ENCODE data around the gene MCU.
A peak's percentile ranks its signal among the peaks of the same experiment; 100 is the strongest.
"Not testable (repeated sequence)": the region's sequence is repeated elsewhere in the genome, so short reads cannot be mapped to it uniquely, and the experiment has no call there.

The MCU gene

GRCh38 chr10:72702465-72702864 is 10.5 kb downstream of the MCU start:
- not testable (repeated sequence) for H3K4me3 ChIP-seq (ENCODE audit: extremely low read depth, insufficient read depth, low read length, poor library complexity, severe bottlenecking); H3K9me3 ChIP-seq (ENCODE audit: control insufficient read depth, low read length); H3K36me3 ChIP-seq (ENCODE audit: control insufficient read depth, insufficient read depth, low read length); H3K27ac ChIP-seq (ENCODE audit: low read depth, low read length, severe bottlenecking); H3K4me1 ChIP-seq (ENCODE audit: control insufficient read depth, insufficient read depth, low read length, poor library complexity, severe bottlenecking)
- 94% methylated on average over 2 of the region's 5 CpGs for WGBS, 2 experiments (ENCODE audit: insufficient coverage in 2 of 2)

DNA sequence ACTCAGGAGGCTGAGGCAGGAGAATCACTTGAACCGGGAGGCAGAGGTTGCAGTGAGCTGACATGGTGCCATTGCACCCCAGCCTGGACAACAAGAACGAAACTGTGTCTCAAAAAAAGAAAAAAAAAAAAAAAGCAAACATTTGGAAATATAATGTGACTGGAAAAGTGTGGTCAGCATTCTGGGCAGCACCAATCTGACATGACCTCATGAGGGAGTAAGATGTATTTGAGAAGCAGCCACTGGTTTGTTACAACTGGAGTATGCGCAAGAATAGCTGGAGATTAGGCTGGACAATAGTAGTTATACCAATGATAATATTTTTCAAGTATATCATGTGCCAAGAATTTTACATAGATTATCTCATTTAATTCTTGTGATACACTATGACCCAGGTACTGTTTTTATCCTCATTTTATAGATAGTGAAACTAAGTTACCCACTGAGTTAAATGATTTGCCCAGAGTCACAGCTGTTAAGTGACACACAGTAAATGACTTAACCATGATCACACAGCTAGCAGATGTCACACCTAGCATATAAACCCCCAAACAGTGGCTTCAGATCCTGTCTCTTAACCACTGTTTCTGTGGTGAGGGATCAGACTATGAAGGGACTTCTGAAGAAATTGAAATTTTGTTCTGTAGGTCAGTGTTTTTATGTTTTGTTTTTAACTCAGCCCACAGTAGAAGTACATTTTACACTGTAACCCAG is 11.1 kb downstream of the MCU start:
- Histone ChIP-seq H3K4me3 (ENCODE audit: extremely low read depth, insufficient read depth, low read length, poor library complexity, severe bottlenecking) (no peak overlapping the region), H3K4me1 (ENCODE audit: control insufficient read depth, insufficient read depth, low read length, poor library complexity, severe bottlenecking) (no peaks in the 10 kb centered on the region), H3K9me3 (ENCODE audit: control insufficient read depth, low read length) (no peaks in the 10 kb centered on the region), H3K36me3 (ENCODE audit: control insufficient read depth, insufficient read depth, low read length) (no peaks in the 10 kb centered on the region), H3K27ac (ENCODE audit: low read depth, low read length, severe bottlenecking) (no peak overlapping the region)
- 89 to 100% methylated on average over 1 to 2 of the region's 3 CpGs for WGBS, 2 experiments (ENCODE audit: insufficient coverage in 2 of 2)

DNA sequence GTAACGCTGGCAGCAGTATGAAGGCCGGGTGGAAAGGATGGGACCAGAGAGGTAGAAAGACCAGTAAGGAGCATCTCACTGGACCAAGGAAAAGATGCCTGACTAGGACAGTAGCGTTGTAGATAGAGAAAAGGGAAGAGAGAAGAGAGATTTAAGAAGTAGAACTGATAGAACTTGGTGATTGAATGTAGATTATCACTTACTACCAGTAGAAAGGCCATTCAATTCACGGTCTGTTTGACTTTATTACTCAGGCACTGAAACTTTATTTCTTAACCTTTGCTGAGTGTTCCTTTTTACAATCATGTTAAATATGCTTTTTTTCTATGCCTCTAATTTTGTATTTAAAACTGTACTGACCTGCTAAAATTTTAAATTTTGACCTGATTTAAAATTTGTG is 12.2 kb downstream of the MCU start:
- Histone ChIP-seq H3K27ac (ENCODE audit: low read depth, low read length, severe bottlenecking) (no peak overlapping the region), H3K36me3 (ENCODE audit: control insufficient read depth, insufficient read depth, low read length) (no peaks in the 10 kb centered on the region), H3K9me3 (ENCODE audit: control insufficient read depth, low read length) (no peaks in the 10 kb centered on the region), H3K4me1 (ENCODE audit: control insufficient read depth, insufficient read depth, low read length, poor library complexity, severe bottlenecking) (no peaks in the 10 kb centered on the region), H3K4me3 (ENCODE audit: extremely low read depth, insufficient read depth, low read length, poor library complexity, severe bottlenecking) (no peak overlapping the region)
- WGBS, 2 experiments (ENCODE audit: insufficient coverage in 2 of 2), result 91 to 100% methylated on average over 3 of the region's 4 CpGs

- no CpG with 5 or more reads among the region's 1 CpG for WGBS, 2 experiments (ENCODE audit: insufficient coverage in 2 of 2)
- Histone ChIP-seq H3K4me1 (ENCODE audit: control insufficient read depth, insufficient read depth, low read length, poor library complexity, severe bottlenecking) (peaks cover 6% of the 10 kb centered on the region), H3K36me3 (ENCODE audit: control insufficient read depth, insufficient read depth, low read length) (no peaks in the 10 kb centered on the region), H3K27ac (ENCODE audit: low read depth, low read length, severe bottlenecking) (no peak overlapping the region), H3K4me3 (ENCODE audit: extremely low read depth, insufficient read depth, low read length, poor library complexity, severe bottlenecking) (no peak overlapping the region), H3K9me3 (ENCODE audit: control insufficient read depth, low read length) (no peaks in the 10 kb centered on the region)
Measured at GRCh38 chr10:72709041-72709440, 17.1 kb downstream of the MCU start.

DNA sequence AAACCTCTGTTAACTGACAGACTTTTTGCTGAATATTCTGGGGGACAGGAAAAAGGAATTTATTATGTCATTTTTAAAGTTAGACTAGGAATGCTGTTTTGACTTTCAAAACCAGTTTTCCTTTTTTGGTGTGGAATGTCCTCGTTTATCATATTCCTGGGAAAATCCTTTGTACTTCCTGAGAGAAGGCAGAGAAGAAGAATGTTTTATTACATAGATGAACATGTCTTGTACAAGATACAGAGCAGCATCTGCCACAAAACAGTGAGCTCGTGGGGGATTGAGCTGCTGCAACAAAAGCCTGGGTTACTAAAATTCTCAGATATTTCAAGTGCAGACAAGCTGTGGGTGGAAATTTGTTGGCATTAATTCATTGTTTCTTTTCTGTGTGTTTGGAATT is 20.2 kb downstream of the MCU start:
- Histone ChIP-seq H3K4me3 (ENCODE audit: extremely low read depth, insufficient read depth, low read length, poor library complexity, severe bottlenecking) (no peak overlapping the region), H3K9me3 (ENCODE audit: control insufficient read depth, low read length) (no peaks in the 10 kb centered on the region), H3K27ac (ENCODE audit: low read depth, low read length, severe bottlenecking) (peak overlapping the region; percentile 29), H3K4me1 (ENCODE audit: control insufficient read depth, insufficient read depth, low read length, poor library complexity, severe bottlenecking) (peaks cover 6% of the 10 kb centered on the region), H3K36me3 (ENCODE audit: control insufficient read depth, insufficient read depth, low read length) (peaks cover 5% of the 10 kb centered on the region)
- WGBS, 2 experiments (ENCODE audit: insufficient coverage in 2 of 2), result 83% methylated on average over 2 of the region's 2 CpGs

GRCh38 chr10:72719941-72720592 is 28.1 kb downstream of the MCU start:
- H3K36me3 ChIP-seq (ENCODE audit: control insufficient read depth, insufficient read depth, low read length), result peaks cover 5% of the 10 kb centered on the region
- peaks cover 9% of the 10 kb centered on the region for H3K4me1 ChIP-seq (ENCODE audit: control insufficient read depth, insufficient read depth, low read length, poor library complexity, severe bottlenecking)
- WGBS, 2 experiments (ENCODE audit: insufficient coverage in 2 of 2), result 90 to 96% methylated on average over 2 of the region's 2 CpGs
- H3K27ac ChIP-seq (ENCODE audit: low read depth, low read length, severe bottlenecking), result peak overlapping the region; percentile 38
- H3K9me3 ChIP-seq (ENCODE audit: control insufficient read depth, low read length), result no peaks in the 10 kb centered on the region
- no peak overlapping the region for H3K4me3 ChIP-seq (ENCODE audit: extremely low read depth, insufficient read depth, low read length, poor library complexity, severe bottlenecking)

DNA sequence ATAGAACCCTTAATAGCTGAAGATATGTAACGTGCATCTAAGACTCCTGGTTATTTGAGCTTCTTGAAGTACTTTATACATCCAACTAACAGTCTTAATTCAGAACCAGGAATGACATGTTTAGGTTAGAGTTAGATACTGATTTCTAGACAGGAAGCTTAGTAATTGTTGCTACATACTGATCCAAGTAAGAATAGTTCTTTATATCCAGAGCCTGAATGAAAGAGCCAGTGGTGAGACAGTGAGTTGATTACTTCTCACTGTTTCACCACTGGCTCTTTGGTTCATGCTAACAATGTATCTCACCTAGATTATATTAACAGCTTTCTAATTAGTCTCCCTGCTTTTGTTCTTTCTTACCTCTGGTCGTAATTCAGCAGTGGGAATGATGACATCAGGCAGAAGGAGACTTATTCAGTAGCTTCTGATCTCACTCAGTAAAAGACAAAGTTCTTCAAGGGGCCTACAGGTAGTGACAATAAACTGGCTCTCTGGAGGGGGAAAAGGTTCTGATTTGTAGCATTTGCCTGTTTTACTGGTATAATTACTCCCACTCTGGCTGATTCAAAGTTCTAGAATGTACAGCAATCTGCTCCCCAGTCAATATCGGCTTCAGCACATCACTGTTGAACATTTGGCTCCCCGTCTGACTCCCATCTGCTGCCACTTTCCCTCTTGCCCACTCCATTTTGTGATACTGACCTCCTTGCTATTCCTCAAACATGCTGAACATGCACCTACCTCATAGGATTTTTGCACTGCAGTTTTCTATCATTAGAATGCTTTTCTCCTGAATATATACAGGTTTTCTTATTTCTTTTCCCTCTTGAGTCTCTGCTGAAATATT is 29.1 kb downstream of the MCU start:
- Histone ChIP-seq H3K27ac (ENCODE audit: low read depth, low read length, severe bottlenecking) (no peak overlapping the region), H3K4me1 (ENCODE audit: control insufficient read depth, insufficient read depth, low read length, poor library complexity, severe bottlenecking) (peaks cover 9% of the 10 kb centered on the region), H3K36me3 (ENCODE audit: control insufficient read depth, insufficient read depth, low read length) (no peaks in the 10 kb centered on the region), H3K9me3 (ENCODE audit: control insufficient read depth, low read length) (no peaks in the 10 kb centered on the region), H3K4me3 (ENCODE audit: extremely low read depth, insufficient read depth, low read length, poor library complexity, severe bottlenecking) (no peak overlapping the region)
- 85 to 100% methylated on average over 2 of the region's 4 CpGs for WGBS, 2 experiments (ENCODE audit: insufficient coverage in 2 of 2)

GRCh38 chr10:72727130-72727529 is 35.2 kb downstream of the MCU start:
- Histone ChIP-seq H3K4me1 (ENCODE audit: control insufficient read depth, insufficient read depth, low read length, poor library complexity, severe bottlenecking) (no peaks in the 10 kb centered on the region), H3K36me3 (ENCODE audit: control insufficient read depth, insufficient read depth, low read length) (no peaks in the 10 kb centered on the region), H3K4me3 (ENCODE audit: extremely low read depth, insufficient read depth, low read length, poor library complexity, severe bottlenecking) (no peak overlapping the region), H3K27ac (ENCODE audit: low read depth, low read length, severe bottlenecking) (no peak overlapping the region), H3K9me3 (ENCODE audit: control insufficient read depth, low read length) (no peaks in the 10 kb centered on the region)
- 88 to 100% methylated on average over 1 of the region's 2 CpGs for WGBS, 2 experiments (ENCODE audit: insufficient coverage in 2 of 2)

- Histone ChIP-seq H3K9me3 (ENCODE audit: control insufficient read depth, low read length) (no peaks in the 10 kb centered on the region), H3K27ac (ENCODE audit: low read depth, low read length, severe bottlenecking) (no peak overlapping the region), H3K4me3 (ENCODE audit: extremely low read depth, insufficient read depth, low read length, poor library complexity, severe bottlenecking) (no peak overlapping the region), H3K36me3 (ENCODE audit: control insufficient read depth, insufficient read depth, low read length) (no peaks in the 10 kb centered on the region), H3K4me1 (ENCODE audit: control insufficient read depth, insufficient read depth, low read length, poor library complexity, severe bottlenecking) (no peaks in the 10 kb centered on the region)
- WGBS, 2 experiments (ENCODE audit: insufficient coverage in 2 of 2), result 87 to 100% methylated on average over 1 to 2 of the region's 2 CpGs
Measured at GRCh38 chr10:72728462-72728861, 36.5 kb downstream of the MCU start.

- Histone ChIP-seq H3K27ac (ENCODE audit: low read depth, low read length, severe bottlenecking) (no peak overlapping the region), H3K4me1 (ENCODE audit: control insufficient read depth, insufficient read depth, low read length, poor library complexity, severe bottlenecking) (no peaks in the 10 kb centered on the region), H3K9me3 (ENCODE audit: control insufficient read depth, low read length) (no peaks in the 10 kb centered on the region), H3K4me3 (ENCODE audit: extremely low read depth, insufficient read depth, low read length, poor library complexity, severe bottlenecking) (no peak overlapping the region), H3K36me3 (ENCODE audit: control insufficient read depth, insufficient read depth, low read length) (no peaks in the 10 kb centered on the region)
- WGBS, 2 experiments (ENCODE audit: insufficient coverage in 2 of 2), result 100% methylated on average over 1 of the region's 3 CpGs
Measured at GRCh38 chr10:72729528-72729927, 37.6 kb downstream of the MCU start.
